GM19395 (cell line): ENCODE measurements around the gene TRAF1.

Source experiments
- ATAC-seq: cut with Tn5 transposase; IDR thresholded peaks from one replicate; pipeline ENCODE4 v1.9.1; 2021; ENCODE audit warnings: mild to moderate bottlenecking, moderate library complexity; ENCODE audit not compliant: unreplicated experiment

Gene TRAF1

DNA sequence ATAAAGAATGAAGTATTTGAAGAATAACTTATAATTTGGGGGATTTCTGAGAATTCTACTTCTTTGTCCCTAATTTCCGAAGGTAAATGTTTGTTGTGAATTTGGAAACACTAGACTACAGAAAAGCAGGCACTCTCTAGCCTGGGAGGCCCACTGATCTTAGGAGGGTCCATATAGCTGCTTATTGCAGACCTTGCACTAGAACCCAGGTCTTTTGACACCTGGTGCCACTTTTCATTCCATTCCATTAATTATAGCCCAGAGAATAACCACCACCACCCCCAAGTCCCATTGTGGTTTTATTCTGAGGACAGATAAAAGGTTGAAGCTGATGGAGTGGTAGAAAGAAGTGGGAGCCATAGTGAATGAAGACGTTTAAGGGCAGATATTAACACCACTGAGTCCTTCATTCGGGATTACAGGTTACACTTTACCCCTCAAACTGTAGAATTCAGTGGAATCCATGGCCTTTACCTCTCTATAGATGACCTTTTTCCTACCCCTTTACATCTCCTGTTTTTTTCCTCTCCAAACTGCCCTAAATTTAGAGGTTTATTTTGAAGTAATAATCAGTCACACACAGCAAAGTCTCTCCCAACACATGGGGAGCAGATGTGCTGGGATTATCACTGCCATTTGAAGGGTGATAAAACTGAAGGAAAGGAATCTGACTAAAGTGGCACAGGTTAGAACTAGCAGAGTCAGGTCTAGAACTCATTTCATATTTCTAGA lies 71.8 kb downstream of the TRAF1 start:
- no peak for ATAC-seq

DNA sequence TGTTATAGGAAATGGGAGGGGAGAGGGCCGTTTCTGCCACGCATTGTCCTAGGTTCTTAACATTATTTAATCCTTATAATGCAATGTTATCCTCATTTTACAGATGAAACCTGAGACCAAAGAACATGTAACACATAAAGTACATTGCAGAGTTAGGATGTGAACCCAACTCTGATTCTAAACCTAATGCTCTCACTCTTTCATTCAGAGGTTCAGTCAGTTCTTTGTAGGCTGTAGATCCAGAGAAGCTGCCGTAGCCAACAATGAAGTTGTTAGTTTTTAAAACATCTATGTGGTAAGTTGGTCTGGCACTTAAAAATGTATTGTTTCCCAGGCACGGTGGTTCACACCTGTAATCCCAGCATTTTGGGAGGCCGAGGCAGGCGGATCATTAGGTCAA lies 73.4 kb downstream of the TRAF1 start:
- ATAC-seq: no peak
